ENCODE results near the gene RUNDC3A.
"Not testable (repeated sequence)": the region's sequence is repeated elsewhere in the genome, so short reads cannot be mapped to it uniquely, and the experiment has no call there.

The RUNDC3A gene

GRCh38 chr17:44321246-44322120 lies 13.1 kb downstream of the RUNDC3A start:
- no peak for DNase-seq

- no peak for DNase-seq
Observed at GRCh38 chr17:44322236-44322895, 14.0 kb downstream of the RUNDC3A start.

GRCh38 chr17:44323359-44324091 lies 15.1 kb downstream of the RUNDC3A start:
- no peak for DNase-seq

- no peak for DNase-seq
Observed at GRCh38 chr17:44324092-44324570, 15.7 kb downstream of the RUNDC3A start.

GRCh38 chr17:44324571-44325275 lies 16.3 kb downstream of the RUNDC3A start, which contains the start of gene SLC25A39:
TSS of gene SLC25A39 (minus strand) at chr17:44324823. CDS start at chr17:44323562, 1,261 bp downstream.
- DNase-seq, result peak; percentile 96

- DNase-seq, result peak; percentile 97
Observed at GRCh38 chr17:44326861-44327444, 18.6 kb downstream of the RUNDC3A start.

- no peak for DNase-seq
Observed at GRCh38 chr17:44327715-44328449, 19.5 kb downstream of the RUNDC3A start.

- not testable (repeated sequence) for DNase-seq
Observed at GRCh38 chr17:44329516-44329915, 21.1 kb downstream of the RUNDC3A start.

GRCh38 chr17:44330263-44330662 lies 21.9 kb downstream of the RUNDC3A start:
- not testable (repeated sequence) for DNase-seq

- DNase-seq, result peak; percentile 86
Observed at GRCh38 chr17:44331249-44331760, 22.9 kb downstream of the RUNDC3A start.

- DNase-seq, result no peak
Observed at GRCh38 chr17:44333371-44333770, 25.0 kb downstream of the RUNDC3A start.

- no peak for DNase-seq
Observed at GRCh38 chr17:44334315-44334714, 25.9 kb downstream of the RUNDC3A start.

GRCh38 chr17:44334727-44335126 lies 26.3 kb downstream of the RUNDC3A start:
- no peak for DNase-seq

- no peak for DNase-seq
Observed at GRCh38 chr17:44335564-44335963, 27.2 kb downstream of the RUNDC3A start.

- no peak for DNase-seq
Observed at GRCh38 chr17:44335968-44336367, 27.6 kb downstream of the RUNDC3A start.

GRCh38 chr17:44338702-44339101 lies 30.3 kb downstream of the RUNDC3A start:
- DNase-seq, result no peak

- DNase-seq, result not testable (repeated sequence)
Observed at GRCh38 chr17:44340553-44340952, 32.2 kb downstream of the RUNDC3A start.

GRCh38 chr17:44343510-44344209 lies 35.3 kb downstream of the RUNDC3A start:
- no peak for DNase-seq

GRCh38 chr17:44344939-44345453 lies 36.6 kb downstream of the RUNDC3A start, which contains the start of gene GRN:
TSS of gene GRN (plus strand) at chr17:44345302. CDS start at chr17:44349165, 3,863 bp downstream.
- DNase-seq, result peak; percentile 99

- peak; percentile 64 for DNase-seq
Observed at GRCh38 chr17:44345454-44346026, 37.1 kb downstream of the RUNDC3A start.

All from midbrain (tissue), 1 donor.